Psoas muscle (tissue), 8 donors: ENCODE data around the gene ZCCHC14. TPM values are rescaled to one million over a fixed set of nuclear protein-coding genes. Genes with fewer than 3 reads are reported as not detected.

ENCODE experiments used
- ATAC-seq, 4 donors: fragments of 200-7000 bp; cut with Tn5 transposase; one replicate each; pipeline ENCODE4 v1.9.1; 2020; ENCODE audit warnings: moderate library complexity in 3 of 4, mild to moderate bottlenecking in 2 of 4
- DNase-seq, 2 donors: peaks; one replicate each; pipeline ENCODE4 v3.0.0-alpha.2; 2020
- H3K27ac ChIP-seq: fragments of 200-600 bp; one replicate; pipeline ENCODE4 v1.8.0; 2022
- H3K27me3 ChIP-seq, 3 donors: fragments of 200-600 bp in 1 of 3; one replicate each; pipeline versions ENCODE4 v1.6.1 to v1.8.0; 2013 to 2022; ENCODE audit warnings: low read length in 2 of 3, mild to moderate bottlenecking in 2 of 3, moderate library complexity in 1 of 3; ENCODE audit not compliant: insufficient read depth in 3 of 3
- H3K36me3 ChIP-seq, 2 donors: fragments of 200-600 bp in 1 of 2; one replicate each; pipeline versions ENCODE4 v1.6.1 to v1.8.0; 2013 to 2022; ENCODE audit warnings: low read depth in 1 of 2, mild to moderate bottlenecking in 1 of 2, moderate library complexity in 1 of 2; ENCODE audit not compliant: insufficient read depth in 1 of 2
- H3K4me1 ChIP-seq: fragments of 200-600 bp; one replicate; pipeline ENCODE4 v1.8.0; 2022
- H3K4me3 ChIP-seq: fragments of 200-600 bp; one replicate; pipeline ENCODE4 v1.8.0; 2022; ENCODE audit warnings: mild to moderate bottlenecking
- H3K9me3 ChIP-seq: fragments of 200-600 bp; one replicate; pipeline ENCODE4 v1.8.0; 2022
- WGBS, 3 donors: extraction: QIAGEN DNeasy Blood & Tissue Kit; methylation state at CpG; one replicate each; pipeline versions ENCODE4 v1.1.6 to v1.1.7; 2013; 5-methylcytosine and 5-hydroxymethylcytosine counted together
- intact Hi-C, 2 donors: fragments of 100-400 bp; cut with DNase I; formaldehyde crosslinking; loops; one replicate each; pipeline versions ENCODE4 v1.11.0 to v1.14.2; 2022
- polyA plus RNA-seq, 3 donors: library from polyadenylated mRNA; stranded (reverse); fragments of 200-250 nt; gene quantifications; one replicate each; pipeline ENCODE4 v1.2.3, GENCODE V29; 2013
- total RNA-seq, 4 donors: library from RNA; stranded (reverse); fragmentation: NEBNext Ultra II Directional in 2 of 4; extraction: Animal tissue kit (Norgen Biotek cat#: 25700) in 2 of 4; gene quantifications; one replicate each; pipeline versions ENCODE4 v1.2.1 to v1.2.4, GENCODE V29; 2021 to 2023
- TF ChIP-seq, protein P1 (sequence below): fragments of 200-600 bp; IDR thresholded peaks from one replicate; pipeline ENCODE4 v1.8.0; 2022; ENCODE audit warnings: antibody characterized with exemption
- donor health status: healthy with polysubstance abuse.
- donor health status: DM: no; HTN: no; CAD: no; lungs with moderate emphysema.
- donor health status: Bipolar disorder and iron deficiency.
- donor health status: healthy.
- donor health status: DM: yes; HTN: yes; CAD: no.
- donor health status: DM: no; HTN: no; CAD: no.
- donor health status: DM: no; HTN: no; CAD: no.
- donor health status: DM: yes; HTN: yes; CAD: no.

ZCCHC14 gene
- total and polyA plus RNA-seq, 7 donors = 5.8 to 17.3 (median 14.6) TPM

DNA sequence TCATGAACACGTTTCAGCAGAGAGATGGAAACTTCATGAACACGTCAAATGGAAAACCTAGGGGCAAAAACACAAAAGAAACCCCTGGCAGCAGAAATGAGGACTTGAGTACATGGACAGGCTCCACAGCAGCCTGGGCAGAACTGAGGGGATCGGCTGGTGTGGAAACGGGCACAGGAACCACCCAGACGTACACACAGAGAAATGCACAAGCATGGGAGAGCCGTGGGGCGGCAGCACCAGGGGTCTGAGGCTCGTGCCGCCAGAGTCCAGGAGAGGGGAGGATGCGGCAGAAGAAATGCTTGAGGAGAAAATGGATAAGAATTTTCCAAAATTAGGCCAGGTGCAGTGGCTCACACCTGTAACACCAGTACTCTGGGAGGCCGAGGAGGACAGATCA lies 70.7 kb downstream of the ZCCHC14 start:
- Histone ChIP-seq H3K9me3 (no peaks in the 10 kb centered on the region), H3K36me3 (peaks cover 0 to 71% of the 10 kb centered on the region in 2 donors), H3K4me3 (no peak overlapping the region), H3K27ac (no peak overlapping the region), H3K27me3 (no peaks in the 10 kb centered on the region), H3K4me1 (no peaks in the 10 kb centered on the region)
- ATAC-seq (no peak), DNase-seq (no peak)
- TF ChIP-seq, protein P1, sequence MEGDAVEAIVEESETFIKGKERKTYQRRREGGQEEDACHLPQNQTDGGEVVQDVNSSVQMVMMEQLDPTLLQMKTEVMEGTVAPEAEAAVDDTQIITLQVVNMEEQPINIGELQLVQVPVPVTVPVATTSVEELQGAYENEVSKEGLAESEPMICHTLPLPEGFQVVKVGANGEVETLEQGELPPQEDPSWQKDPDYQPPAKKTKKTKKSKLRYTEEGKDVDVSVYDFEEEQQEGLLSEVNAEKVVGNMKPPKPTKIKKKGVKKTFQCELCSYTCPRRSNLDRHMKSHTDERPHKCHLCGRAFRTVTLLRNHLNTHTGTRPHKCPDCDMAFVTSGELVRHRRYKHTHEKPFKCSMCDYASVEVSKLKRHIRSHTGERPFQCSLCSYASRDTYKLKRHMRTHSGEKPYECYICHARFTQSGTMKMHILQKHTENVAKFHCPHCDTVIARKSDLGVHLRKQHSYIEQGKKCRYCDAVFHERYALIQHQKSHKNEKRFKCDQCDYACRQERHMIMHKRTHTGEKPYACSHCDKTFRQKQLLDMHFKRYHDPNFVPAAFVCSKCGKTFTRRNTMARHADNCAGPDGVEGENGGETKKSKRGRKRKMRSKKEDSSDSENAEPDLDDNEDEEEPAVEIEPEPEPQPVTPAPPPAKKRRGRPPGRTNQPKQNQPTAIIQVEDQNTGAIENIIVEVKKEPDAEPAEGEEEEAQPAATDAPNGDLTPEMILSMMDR = no peak
- 96% methylated on average over 11 of the region's 11 CpGs for WGBS, 3 donors
- intact Hi-C loops = loop anchor here in 1 of 2 donors (5.0 kb wide), 2 partner anchors 150 to 215 kb away; no protein-coding TSS in a partner anchor

DNA sequence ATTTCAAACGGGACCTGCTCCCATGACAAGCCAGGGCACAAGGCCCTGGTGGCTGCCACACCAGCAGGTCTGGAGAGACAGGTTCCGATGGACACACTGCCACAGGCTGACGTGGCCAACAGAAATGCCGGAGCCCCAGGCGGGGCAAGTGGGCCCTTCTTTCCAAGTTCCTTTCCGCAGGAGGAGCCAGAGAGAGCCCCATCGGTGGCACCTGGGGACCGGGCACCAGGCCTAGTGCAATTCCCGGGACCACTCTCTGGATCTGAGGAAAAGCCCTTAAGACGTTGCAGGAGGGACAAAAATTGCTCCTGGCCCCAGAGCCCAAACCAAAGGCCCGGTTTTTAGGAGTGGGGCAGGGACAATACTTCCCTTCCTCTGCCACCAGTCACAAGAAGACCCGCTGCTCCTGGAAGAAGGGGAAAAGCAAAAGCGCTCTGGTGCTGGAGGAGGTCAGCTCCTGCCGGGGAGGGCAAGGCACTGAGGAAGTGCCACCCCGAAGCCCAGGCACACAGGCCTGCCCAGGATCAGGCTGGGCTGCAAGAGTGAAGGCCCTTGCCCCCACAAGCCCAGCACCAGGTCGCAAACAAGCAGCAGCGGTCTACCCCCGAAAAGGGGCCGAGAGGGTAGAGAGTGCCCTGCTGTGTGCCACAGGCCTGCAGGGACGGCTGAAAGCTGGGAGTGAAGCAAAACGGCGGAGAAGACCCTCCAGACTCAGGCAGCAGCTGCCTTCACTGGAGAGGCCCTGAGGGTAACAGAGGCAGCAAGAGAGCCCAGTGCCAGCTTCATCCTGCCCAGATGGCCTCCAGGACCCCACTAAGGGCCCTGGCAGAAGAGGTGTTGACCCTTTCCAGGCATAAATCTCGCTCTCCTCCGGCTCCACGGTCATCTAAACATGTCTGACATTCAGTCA lies 71.6 kb downstream of the ZCCHC14 start:
- no peak for DNase-seq
- Histone ChIP-seq H3K36me3 (peaks cover 0 to 79% of the 10 kb centered on the region in 2 donors), H3K27ac (no peak overlapping the region), H3K4me1 (no peaks in the 10 kb centered on the region), H3K4me3 (no peak overlapping the region), H3K9me3 (no peaks in the 10 kb centered on the region), H3K27me3 (no peaks in the 10 kb centered on the region)
- 93 to 96% (median 95%) methylated on average over 25 of the region's 25 CpGs for WGBS, 3 donors
- TF ChIP-seq, protein P1 = no peak
- no peak for ATAC-seq
- intact Hi-C loops = loop anchor here in 1 of 2 donors (5.0 kb wide), 2 partner anchors 151 to 216 kb away; no protein-coding TSS in a partner anchor

DNA sequence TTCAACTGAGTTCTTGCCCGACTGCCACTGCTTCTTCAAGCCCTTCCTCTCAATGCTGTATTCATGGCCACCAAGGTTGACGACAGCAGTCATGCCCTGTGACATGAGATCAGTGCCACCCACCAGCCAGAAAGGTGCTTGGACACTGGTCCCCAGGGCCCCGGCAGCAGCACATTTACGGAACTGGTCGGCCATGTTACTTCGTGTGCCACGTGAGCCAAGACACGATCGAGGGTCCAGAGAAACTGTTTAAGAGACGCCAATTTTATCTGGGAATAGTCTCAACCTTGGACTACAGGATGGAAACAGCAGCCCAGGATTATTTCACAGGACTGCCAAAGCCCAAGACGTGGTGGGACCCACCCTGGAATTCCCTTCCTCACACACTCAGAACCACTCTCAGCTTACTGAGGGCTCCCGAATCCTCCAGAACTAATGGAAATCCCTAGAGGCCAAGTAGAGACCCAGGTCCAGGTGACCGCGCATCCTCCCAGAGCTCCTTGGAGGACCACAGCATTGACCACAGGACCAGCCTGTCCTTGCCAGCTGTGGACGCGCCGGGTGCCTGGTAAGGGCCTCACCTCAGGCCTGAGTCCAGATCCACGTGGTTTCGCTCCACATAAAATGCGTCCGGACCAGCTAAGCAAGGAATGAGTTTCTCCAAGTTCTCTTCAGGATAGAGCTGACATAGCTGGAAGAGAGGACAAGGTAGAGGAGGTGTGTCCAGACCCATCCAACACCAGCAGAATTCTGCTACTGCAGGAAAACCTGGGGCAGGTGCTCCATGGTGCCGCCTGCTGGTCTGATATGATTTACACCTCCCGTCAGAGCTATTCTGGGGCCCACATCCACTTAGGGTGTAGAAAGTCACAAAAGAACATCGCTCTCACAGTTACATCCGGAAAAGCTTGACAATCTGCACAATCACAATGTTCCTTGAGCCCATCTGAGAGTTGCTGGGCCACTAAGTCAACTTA lies 72.5 kb downstream of the ZCCHC14 start:
- no peak for ATAC-seq
- WGBS, 3 donors = 92 to 94% (median 92%) methylated on average over 25 of the region's 25 CpGs
- no peak overlapping the region for H3K4me3 ChIP-seq
- H3K4me1 ChIP-seq = no peaks in the 10 kb centered on the region
- TF ChIP-seq, protein P1 = no peak
- DNase-seq = no peak
- H3K36me3 ChIP-seq = peaks cover 2 to 88% of the 10 kb centered on the region in 2 donors
- no peaks in the 10 kb centered on the region for H3K27me3 ChIP-seq
- no peak overlapping the region for H3K27ac ChIP-seq
- intact Hi-C loops = loop anchor here in 1 of 2 donors (5.0 kb wide), 2 partner anchors 152 to 217 kb away; no protein-coding TSS in a partner anchor
- H3K9me3 ChIP-seq = no peaks in the 10 kb centered on the region

DNA sequence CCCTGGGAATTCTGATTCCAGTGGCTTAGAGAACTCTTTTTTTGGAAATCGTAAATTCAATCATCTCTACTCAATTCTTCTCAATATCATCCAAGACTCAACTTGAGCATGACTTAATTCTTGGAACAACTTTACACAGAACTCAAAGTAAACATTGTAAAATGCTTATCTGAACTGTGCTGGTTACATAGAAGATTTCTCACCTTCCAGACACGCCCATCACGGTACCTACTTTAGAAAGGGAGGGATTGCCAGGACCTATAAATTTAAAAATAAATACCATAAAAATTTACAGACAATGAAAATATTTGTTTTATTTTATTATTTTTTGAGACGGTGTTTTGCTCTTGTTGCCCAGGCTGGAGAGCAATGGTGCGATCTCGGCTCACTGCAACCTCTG lies 74.2 kb downstream of the ZCCHC14 start:
- Histone ChIP-seq H3K27me3 (no peaks in the 10 kb centered on the region), H3K9me3 (no peaks in the 10 kb centered on the region), H3K27ac (no peak overlapping the region), H3K36me3 (peaks cover 2 to 99% of the 10 kb centered on the region in 2 donors), H3K4me1 (no peaks in the 10 kb centered on the region), H3K4me3 (no peak overlapping the region)
- 81 to 89% (median 85%) methylated on average over 6 of the region's 6 CpGs for WGBS, 3 donors
- intact Hi-C loops = loop anchor here in 1 of 2 donors (5.0 kb wide), 2 partner anchors 124 to 154 kb away; no protein-coding TSS in a partner anchor
- TF ChIP-seq, protein P1 = no peak
- DNase-seq (no peak), ATAC-seq (no peak)
